Left ventricle myocardium inferior (tissue), 1 donor: ENCODE measurements around the gene LASP1NB.
"Not testable (repeated sequence)": the region's sequence is repeated elsewhere in the genome, so short reads cannot be mapped to it uniquely, and the experiment has no call there.

ENCODE experiments used
- DNase-seq: peaks from one replicate; pipeline ENCODE4 v3.0.0-alpha.2; 2020
- H3K27ac ChIP-seq: fragments of 200-600 bp; replicated peaks from 2 replicates; pipeline ENCODE4 v1.8.0; 2021
- H3K27me3 ChIP-seq: fragments of 200-600 bp; 2 replicates; pipeline ENCODE4 v1.8.0; 2021; ENCODE audit warnings: low read depth
- H3K36me3 ChIP-seq: fragments of 200-600 bp; 2 replicates; pipeline ENCODE4 v1.8.0; 2021
- H3K4me1 ChIP-seq: fragments of 200-600 bp; 2 replicates; pipeline ENCODE4 v1.8.0; 2021
- H3K4me3 ChIP-seq: fragments of 200-600 bp; 2 replicates; pipeline ENCODE4 v1.8.0; 2021; ENCODE audit warnings: mild to moderate bottlenecking, moderate library complexity
- H3K9me3 ChIP-seq: fragments of 200-600 bp; replicated peaks from 2 replicates; pipeline ENCODE4 v1.8.0; 2021
- intact Hi-C: fragments of 100-400 bp; cut with micrococcal nuclease; formaldehyde crosslinking; loops from one replicate; pipeline ENCODE4 v1.11.0; 2022
- TF ChIP-seq, protein P1 (sequence below): fragments of 200-600 bp; IDR thresholded peaks from 2 replicates; pipeline ENCODE4 v1.8.0; 2021; ENCODE audit warnings: antibody characterized with exemption, mild to moderate bottlenecking, borderline replicate concordance
- donor health status: DM: no; HTN: yes; CAD: no; lungs with severe emphysema.

The LASP1NB gene

DNA sequence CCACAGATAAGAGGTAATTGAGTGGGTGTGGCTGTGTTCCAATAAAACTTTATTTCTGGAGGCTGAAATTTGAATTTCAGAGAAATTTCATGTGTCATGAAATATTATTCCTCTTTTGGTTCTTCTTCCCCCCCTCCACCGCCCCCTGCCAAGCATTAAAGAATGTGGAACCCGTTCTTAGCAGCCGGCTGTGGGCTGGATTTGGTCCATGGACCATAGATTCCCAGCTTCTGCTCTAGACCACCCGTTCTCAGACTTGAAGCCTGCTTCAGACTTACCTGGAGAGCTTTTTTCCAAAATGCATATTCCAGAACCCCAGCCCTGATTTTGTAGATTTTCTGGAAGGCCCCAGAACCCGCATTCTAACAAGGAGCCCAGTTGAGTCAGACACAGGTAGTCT lies 15.1 kb upstream of the LASP1NB start:
- intact Hi-C loops, result no loop called here
- H3K36me3 ChIP-seq, result peaks cover 26% of the 10 kb centered on the region
- DNase-seq, result no peak

DNA sequence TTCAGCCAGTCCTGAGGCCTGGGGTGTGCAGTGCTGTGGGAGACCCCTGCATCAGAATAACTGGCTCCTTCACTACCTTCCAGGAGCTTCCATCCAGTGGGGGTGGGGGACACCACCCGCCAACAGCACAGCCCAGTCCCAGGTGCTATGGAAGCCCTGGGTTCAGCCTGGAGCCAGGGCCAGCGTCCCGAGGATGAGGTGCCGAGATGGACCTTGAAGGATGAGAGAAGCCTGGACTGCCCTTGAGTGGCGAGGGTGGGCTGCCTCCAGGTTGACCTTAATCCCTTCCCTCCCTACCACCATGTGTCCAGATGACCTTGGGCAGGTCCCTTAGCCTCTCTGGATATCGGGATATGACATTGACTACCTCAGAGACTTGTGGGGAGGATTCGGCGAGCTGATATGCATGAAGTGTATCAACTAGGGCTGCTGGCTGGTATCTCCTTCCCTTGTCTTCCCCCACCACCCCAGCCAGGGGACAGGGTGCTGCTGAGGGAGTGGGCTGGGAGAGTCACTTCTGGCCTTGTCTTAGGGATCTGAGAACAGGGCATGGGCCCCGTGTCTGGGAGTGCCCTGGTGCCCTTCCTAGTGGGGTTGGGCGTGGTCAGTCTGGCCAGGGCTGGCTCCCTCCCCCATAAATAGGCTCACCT lies 14.2 kb upstream of the LASP1NB start:
- H3K27me3 ChIP-seq, result no peaks in the 10 kb centered on the region
- H3K4me1 ChIP-seq, result peaks cover 89% of the 10 kb centered on the region
- H3K27ac ChIP-seq, result peak overlapping the region; percentile 63
- intact Hi-C loops, result no loop called here
- no peaks in the 10 kb centered on the region for H3K9me3 ChIP-seq
- no peak for DNase-seq
- TF ChIP-seq, protein P1, sequence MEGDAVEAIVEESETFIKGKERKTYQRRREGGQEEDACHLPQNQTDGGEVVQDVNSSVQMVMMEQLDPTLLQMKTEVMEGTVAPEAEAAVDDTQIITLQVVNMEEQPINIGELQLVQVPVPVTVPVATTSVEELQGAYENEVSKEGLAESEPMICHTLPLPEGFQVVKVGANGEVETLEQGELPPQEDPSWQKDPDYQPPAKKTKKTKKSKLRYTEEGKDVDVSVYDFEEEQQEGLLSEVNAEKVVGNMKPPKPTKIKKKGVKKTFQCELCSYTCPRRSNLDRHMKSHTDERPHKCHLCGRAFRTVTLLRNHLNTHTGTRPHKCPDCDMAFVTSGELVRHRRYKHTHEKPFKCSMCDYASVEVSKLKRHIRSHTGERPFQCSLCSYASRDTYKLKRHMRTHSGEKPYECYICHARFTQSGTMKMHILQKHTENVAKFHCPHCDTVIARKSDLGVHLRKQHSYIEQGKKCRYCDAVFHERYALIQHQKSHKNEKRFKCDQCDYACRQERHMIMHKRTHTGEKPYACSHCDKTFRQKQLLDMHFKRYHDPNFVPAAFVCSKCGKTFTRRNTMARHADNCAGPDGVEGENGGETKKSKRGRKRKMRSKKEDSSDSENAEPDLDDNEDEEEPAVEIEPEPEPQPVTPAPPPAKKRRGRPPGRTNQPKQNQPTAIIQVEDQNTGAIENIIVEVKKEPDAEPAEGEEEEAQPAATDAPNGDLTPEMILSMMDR, result no peak
- peaks cover 34% of the 10 kb centered on the region for H3K36me3 ChIP-seq
- no peak overlapping the region for H3K4me3 ChIP-seq

More for the DNA sequence above, 15.1 kb upstream of the LASP1NB start:
- no peaks in the 10 kb centered on the region for H3K27me3 ChIP-seq
- no peaks in the 10 kb centered on the region for H3K9me3 ChIP-seq
- TF ChIP-seq, protein P1, result no peak
- no peak overlapping the region for H3K27ac ChIP-seq
- H3K4me1 ChIP-seq, result peaks cover 96% of the 10 kb centered on the region
- H3K4me3 ChIP-seq, result no peak overlapping the region

DNA sequence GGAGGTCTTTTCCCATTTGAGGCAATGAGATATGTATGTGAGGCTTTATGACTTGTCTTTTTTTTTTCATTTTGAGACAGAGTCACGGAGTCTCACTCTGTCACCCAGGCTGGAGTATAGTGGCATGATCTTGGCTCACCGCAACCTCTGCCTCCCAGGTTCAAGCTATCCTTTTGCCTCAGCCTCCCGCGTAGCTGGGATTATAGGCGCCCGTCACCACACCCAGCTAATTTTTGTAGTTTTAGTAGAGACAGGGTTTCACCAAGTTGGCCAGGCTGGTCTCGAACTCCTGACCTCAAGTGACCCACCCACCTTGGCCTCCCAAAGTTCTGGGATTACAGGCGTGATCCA lies 13.7 kb upstream of the LASP1NB start:
- H3K9me3 ChIP-seq, H3K4me3 ChIP-seq, H3K27me3 ChIP-seq, intact Hi-C loops, DNase-seq: not testable (repeated sequence)
- peaks cover 39% of the 10 kb centered on the region for H3K36me3 ChIP-seq
- peaks cover 84% of the 10 kb centered on the region for H3K4me1 ChIP-seq
- H3K27ac ChIP-seq, result peak overlapping the region; percentile 63

DNA sequence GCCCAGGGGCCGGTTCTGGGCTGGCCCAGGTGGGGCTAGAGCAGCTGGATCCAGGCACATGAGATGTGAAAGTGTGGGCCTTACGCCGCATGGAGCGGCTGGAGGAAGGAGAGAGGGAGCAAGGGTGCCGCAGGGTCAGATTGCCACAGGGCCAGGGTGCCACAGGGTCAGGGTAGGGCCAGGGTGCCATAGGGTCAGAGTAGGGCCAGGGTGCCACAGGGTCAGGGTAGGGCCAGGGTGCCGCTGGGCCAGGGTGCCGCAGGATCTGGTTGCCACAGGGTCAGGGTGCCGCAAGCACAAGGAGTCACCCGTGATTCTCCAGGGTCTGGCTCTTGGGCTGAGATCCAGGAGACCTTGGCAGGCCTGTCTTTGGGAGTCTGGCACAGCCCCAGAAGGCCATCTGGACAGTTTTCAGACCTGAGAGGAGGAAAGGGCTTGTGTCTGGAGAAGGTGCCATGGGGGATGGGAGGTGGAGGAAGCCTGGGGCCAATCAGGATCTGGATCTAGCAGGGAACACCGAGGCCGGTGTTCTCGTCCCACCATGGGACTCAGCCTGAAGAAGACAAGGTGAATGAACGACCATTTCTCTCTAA lies 13.1 kb upstream of the LASP1NB start:
- no peaks in the 10 kb centered on the region for H3K9me3 ChIP-seq
- H3K27ac ChIP-seq, result peak overlapping the region; percentile 63
- peaks cover 45% of the 10 kb centered on the region for H3K36me3 ChIP-seq
- no peak overlapping the region for H3K4me3 ChIP-seq
- no peaks in the 10 kb centered on the region for H3K27me3 ChIP-seq
- DNase-seq, result peak; percentile 80
- intact Hi-C loops, result no loop called here
- TF ChIP-seq, protein P1, result no peak
- peaks cover 83% of the 10 kb centered on the region for H3K4me1 ChIP-seq

DNA sequence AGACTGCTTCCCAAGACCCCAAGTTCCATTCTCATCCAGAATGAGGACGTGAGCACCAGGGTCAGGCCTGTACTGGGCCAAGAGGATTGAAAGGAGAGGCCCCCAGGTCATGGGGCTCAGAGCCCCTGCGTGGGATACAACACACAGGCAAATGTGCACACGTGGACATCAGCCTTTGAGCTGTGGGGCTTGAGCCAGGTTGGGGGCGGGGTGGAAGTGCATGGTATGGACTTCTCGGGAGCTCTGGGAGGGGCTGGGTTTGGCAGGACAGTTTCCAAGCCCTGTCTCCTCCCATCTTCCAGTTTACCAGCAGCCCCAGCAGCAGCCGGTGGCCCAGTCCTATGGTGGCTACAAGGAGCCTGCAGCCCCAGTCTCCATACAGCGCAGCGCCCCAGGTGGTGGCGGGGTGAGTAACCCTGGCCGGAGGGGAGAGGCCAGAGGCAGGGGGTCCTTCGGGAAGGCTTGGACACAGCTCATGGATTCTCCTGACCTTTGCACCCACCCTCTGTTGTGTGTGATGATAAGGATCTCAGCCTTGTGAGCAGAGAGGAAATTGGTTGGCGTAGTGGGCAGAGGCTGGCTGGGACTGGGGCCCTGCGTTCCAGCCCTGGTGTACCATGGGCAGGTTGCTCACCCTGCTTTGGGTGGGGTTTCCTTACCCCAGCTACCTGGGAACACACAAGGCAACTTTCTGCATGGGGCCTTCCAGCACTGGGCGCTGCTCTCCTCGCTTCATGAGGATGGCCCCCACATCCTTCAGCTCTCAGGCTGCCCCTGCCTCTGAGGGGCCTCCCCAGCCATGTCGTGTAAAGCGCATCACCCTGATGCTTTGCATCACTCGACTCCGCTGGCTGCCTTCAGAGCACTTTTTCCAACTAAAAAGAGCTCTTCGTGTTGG lies 10.4 kb upstream of the LASP1NB start:
- Histone ChIP-seq H3K4me1 (peaks cover 71% of the 10 kb centered on the region), H3K4me3 (no peak overlapping the region), H3K27ac (peak overlapping the region; percentile 63), H3K27me3 (no peaks in the 10 kb centered on the region), H3K9me3 (no peaks in the 10 kb centered on the region), H3K36me3 (peaks cover 64% of the 10 kb centered on the region)
- intact Hi-C loops, result no loop called here
- TF ChIP-seq, protein P1, result no peak
- DNase-seq, result no peak

DNA sequence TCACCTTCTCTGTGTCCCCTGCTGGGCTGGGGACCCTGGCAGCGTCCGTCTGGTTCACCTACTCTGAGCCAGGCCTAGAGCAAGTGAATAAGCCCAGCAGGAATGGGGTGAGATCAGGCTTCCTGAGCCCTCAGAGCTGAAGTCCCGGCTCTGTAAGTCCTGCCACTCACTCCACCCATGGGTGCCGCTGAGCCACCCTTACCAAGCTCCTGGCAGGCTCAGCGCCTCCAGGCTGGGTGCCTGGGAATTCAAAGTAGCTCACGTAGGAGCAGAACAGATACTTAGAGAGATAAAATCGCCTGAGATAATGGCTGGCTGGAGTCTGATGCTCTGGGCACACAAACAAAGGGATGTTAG lies 9.8 kb upstream of the LASP1NB start:
- Histone ChIP-seq H3K27me3 (no peaks in the 10 kb centered on the region), H3K4me1 (peaks cover 73% of the 10 kb centered on the region), H3K36me3 (peaks cover 61% of the 10 kb centered on the region), H3K27ac (peak overlapping the region; percentile 63), H3K4me3 (no peak overlapping the region), H3K9me3 (no peaks in the 10 kb centered on the region)
- intact Hi-C loops, result no loop called here
- TF ChIP-seq, protein P1, result no peak
- DNase-seq, result no peak
